Spleen (tissue), 7 donors: ENCODE data around the gene PHACTR1.

Experiments
- POLR2A ChIP-seq, 3 donors: fragments of 450-650 bp; IDR thresholded peaks; one replicate each; pipeline ENCODE4 v1.5.1; 2017; ENCODE audit warnings: antibody characterized with exemption in 3 of 3, mild to moderate bottlenecking in 1 of 3
- TF ChIP-seq, protein P1 (sequence below), 11 experiments: fragments of 200-600 bp in 7 of 11; fragments of 450-650 bp in 4 of 11; sonication (generic) in 4 of 11; IDR thresholded peaks in 8 of 11; conservative IDR thresholded peaks in 3 of 11; 1 replicate in 7 of 11; 2 replicates in 4 of 11; pipeline versions ENCODE4 v1.4.0 to v1.8.0; 2016 to 2021; ENCODE audit warnings: antibody characterized with exemption in 11 of 11, inconsistent platforms in 4 of 11, mild to moderate bottlenecking in 1 of 11
- donor health status: DM: no; HTN: no; CAD: no; lungs with moderate emphysema.
- donor health status: DM: no; HTN: no; CAD: no.
- donor health status: DM: no; HTN: no; CAD: no.

DNA sequence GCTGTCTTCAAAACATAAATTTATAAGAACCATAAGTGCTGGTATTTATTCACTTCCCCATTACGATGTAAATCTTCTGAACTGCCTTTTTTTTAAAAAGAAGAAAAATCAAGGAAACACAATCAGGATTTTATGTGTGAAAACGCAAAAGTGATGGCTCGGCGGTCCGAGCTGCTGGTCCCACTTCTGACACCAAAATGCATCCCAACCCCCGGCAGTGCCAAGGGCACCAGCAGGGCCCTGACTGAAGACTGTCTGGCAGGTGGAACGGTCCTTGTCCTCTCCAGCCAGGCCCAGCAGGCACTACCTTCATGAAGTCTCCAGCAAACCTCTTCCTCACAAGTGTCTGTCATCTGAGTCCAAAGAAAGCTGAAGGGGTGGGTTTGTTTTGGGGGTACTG lies 570.5 kb downstream of the PHACTR1 start:
- TF ChIP-seq POLR2A (IDR thresholded peaks at IDR 0.05), result no peak
- TF ChIP-seq, protein P1, sequence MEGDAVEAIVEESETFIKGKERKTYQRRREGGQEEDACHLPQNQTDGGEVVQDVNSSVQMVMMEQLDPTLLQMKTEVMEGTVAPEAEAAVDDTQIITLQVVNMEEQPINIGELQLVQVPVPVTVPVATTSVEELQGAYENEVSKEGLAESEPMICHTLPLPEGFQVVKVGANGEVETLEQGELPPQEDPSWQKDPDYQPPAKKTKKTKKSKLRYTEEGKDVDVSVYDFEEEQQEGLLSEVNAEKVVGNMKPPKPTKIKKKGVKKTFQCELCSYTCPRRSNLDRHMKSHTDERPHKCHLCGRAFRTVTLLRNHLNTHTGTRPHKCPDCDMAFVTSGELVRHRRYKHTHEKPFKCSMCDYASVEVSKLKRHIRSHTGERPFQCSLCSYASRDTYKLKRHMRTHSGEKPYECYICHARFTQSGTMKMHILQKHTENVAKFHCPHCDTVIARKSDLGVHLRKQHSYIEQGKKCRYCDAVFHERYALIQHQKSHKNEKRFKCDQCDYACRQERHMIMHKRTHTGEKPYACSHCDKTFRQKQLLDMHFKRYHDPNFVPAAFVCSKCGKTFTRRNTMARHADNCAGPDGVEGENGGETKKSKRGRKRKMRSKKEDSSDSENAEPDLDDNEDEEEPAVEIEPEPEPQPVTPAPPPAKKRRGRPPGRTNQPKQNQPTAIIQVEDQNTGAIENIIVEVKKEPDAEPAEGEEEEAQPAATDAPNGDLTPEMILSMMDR (IDR thresholded peaks at IDR 0.05 in 8 of 11, conservative IDR thresholded peaks at IDR 0.05 in 3 of 11), result no peak
